Measurements from ENCODE around the gene DMGDH. TPM values are rescaled to one million over a fixed set of nuclear protein-coding genes. Genes with fewer than 3 reads are reported as not detected.

Gene DMGDH
- total RNA-seq, 1 donor from 2014 or later, result 0.36 TPM

DNA sequence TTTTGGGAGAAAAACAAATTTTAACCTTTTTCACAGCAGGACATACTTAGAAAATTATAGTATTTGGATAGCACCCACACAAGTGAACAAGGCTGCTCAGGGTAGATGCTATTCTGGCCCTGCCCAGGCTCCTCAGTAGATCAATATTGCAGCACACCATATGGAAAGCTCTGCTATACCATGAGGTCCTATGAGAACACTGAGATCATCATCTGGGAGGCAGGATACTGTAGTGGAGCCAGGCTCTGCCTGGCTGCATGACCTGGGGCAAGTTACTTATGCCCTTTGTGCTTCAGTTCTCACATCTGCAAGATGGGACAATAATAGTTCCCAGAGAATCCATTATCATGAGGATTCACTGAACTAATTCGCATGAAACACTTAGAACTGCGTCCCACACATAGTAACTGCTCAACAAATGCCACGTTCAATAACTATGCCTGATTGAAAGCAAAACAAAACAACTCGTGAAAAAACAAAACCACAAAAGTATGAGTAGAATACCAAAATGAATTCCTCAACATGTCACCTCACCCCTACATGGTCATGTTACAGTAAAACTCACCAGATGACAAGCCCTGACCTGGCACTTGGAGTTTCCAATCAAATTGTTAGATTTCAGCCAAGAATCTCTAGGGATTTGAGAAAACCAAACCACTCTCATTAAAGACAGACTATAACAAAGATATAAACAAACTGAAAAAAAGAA, 116.2 kb downstream of the DMGDH start:
- no peak for TF ChIP-seq CTCF (IDR thresholded peaks at IDR 0.05; ENCODE audit: unreplicated experiment)
- no peaks in the 10 kb centered on the region for H3K36me3 Mint-ChIP-seq (ENCODE audit: low read depth, unreplicated experiment)
- no peak overlapping the region for H3K4me3 Mint-ChIP-seq (ENCODE audit: unreplicated experiment)
- no peak overlapping the region for H3K27ac Mint-ChIP-seq (ENCODE audit: unreplicated experiment)
- H3K4me1 Mint-ChIP-seq (ENCODE audit: unreplicated experiment), result peaks cover 7% of the 10 kb centered on the region
- H3K27me3 Mint-ChIP-seq (ENCODE audit: unreplicated experiment), result no peaks in the 10 kb centered on the region
- no peak for DNase-seq (ENCODE audit: low spot score)
- no peaks in the 10 kb centered on the region for H3K9me3 Mint-ChIP-seq (ENCODE audit: unreplicated experiment)

Other genes with a start within 250 kb of the DMGDH start
- gene ARSB, start 84.4 kb downstream of the DMGDH start, total RNA-seq (ENCODE audit: unreplicated experiment), result 19.3 TPM
- not detected for gene BHMT2, start 93 bp upstream of the DMGDH start, total RNA-seq (ENCODE audit: unreplicated experiment)
- gene BHMT, start 42.1 kb upstream of the DMGDH start, total RNA-seq (ENCODE audit: unreplicated experiment), result not detected
- 7.7 TPM for gene JMY, start 166.5 kb upstream of the DMGDH start, total RNA-seq (ENCODE audit: unreplicated experiment)

Measured in endothelial cell (in vitro differentiated cells).